Measurements from ENCODE around the gene G0S2.

G0S2 gene

DNA sequence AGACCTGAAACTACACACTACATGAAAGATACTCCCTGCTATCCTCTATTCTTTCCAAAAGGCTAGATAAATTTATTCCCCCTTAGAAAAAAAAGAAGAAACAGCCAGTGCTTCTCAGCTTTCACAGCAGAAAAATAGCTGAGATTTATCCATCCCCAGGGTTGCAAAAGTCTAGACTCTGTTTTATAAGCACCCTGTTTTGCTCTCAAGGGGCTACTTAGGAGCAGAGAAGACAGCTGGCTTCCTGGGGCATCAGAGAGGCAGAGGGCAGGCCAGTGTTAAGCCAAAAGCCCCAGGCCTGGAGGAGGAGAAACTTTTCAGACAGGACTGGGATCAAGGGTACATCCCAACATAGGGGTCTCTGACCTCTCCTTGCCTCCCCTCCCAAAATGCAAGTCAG, 26.9 kb upstream of the G0S2 start:
- DNase-seq (ENCODE audit: low read depth in 2 of 2, low spot score in 1 of 2), result no peak

GRCh38 chr1:209648931-209649776, 26.1 kb upstream of the G0S2 start:
- DNase-seq (ENCODE audit: low read depth in 2 of 2, low spot score in 1 of 2), result no peak

GRCh38 chr1:209650454-209650853, 24.8 kb upstream of the G0S2 start:
- DNase-seq (ENCODE audit: low read depth in 2 of 2, low spot score in 1 of 2), result no peak

GRCh38 chr1:209651138-209651587, 24.0 kb upstream of the G0S2 start:
- peak; percentile 9 to 12 for DNase-seq (ENCODE audit: low read depth in 2 of 2, low spot score in 1 of 2)

GRCh38 chr1:209652121-209652735, 23.0 kb upstream of the G0S2 start, which contains the start of gene LAMB3:
Gene LAMB3 (minus strand): TSS chr1:209652425. CDS start chr1:209650944, 1,481 bp downstream.
- DNase-seq (ENCODE audit: low read depth in 2 of 2, low spot score in 1 of 2), result no peak

DNA sequence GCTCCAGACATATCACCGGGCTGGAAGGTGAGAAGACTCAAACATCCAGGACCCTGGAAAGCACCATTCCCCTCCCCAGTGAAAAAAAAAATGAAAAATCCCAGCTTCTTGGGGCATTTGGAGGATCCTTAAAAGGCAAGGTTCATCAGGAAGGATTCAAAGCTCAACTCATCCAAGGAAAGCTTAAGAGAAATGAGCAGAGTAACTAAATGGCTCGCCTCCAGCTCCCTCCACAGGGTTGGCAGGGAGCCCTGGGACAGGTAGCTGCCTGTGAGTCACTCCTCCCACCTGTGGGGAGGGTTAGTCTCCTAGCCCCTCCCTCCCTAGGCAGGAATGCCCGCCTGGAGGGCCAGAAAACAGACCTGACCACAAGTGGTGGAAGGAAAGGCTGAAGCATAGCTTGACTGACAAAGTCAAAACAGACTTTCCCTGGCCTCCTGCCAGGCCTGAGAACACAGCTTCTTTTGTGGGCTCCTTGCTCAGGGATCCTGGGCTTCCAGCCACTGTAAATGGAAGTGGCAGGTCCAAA, 22.3 kb upstream of the G0S2 start:
- no peak for DNase-seq (ENCODE audit: low read depth in 2 of 2, low spot score in 1 of 2)

DNA sequence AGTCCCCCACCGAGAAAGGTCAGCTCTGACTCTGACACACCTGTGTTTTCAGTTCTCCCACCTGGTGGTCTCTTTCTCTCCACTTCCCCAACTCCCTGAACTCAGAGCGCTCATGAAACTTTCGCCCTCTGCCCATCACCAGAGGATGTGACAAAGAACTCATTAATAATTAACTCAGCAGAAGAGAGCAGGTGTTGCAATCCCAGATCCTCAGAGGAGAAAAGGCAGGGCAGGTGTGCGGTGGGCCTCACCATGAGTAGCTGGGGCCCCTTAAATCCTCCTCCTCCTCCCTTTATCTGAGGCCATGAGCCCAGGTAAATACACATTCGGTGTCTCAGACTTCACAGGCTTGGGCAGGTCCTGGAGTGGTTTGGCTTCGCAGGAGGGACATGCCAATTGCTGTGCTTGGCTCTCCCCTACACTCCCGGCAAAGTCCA, 21.3 kb upstream of the G0S2 start:
- DNase-seq (ENCODE audit: low read depth in 2 of 2, low spot score in 1 of 2), result no peak

DNA sequence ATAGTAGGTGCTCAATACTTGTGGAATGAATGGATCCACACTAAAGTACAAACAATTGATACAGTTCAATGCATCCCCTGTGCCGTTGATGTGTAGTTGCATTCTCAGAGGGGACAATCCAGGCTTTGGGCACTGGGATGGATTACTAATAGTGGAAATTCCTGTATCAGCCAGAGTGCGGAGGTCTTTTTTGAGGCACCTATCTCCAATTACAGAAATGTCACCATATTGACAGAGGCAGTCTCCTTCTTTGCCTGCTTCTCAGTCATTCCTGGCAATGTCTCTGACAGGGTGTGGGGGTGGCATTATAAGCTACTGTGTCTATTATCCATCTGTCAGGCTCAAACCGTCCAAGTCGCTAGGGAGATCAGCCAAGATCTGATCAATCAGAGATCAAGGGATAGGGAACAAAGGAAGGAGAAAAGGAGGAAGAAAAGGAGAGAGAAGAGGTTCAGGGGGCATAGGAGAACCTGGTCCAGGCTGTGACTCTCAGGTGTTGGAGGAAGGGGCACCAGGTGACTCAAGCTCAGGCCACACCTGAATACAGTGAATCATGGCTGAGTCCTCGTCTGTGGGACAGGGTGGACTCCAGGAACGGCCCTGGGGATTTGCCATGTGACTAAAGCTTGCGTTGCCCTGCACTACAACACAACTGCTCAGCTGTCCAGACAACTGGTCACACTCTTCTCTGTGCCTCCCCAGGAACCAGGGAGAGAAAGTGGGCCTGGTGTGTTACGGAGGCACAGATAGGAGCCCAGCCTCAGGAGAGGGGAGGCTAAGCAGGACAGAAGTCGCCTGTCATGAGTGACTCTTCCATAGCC, 19.6 kb upstream of the G0S2 start:
- no peak for DNase-seq (ENCODE audit: low read depth in 2 of 2, low spot score in 1 of 2)

- DNase-seq (ENCODE audit: low read depth in 2 of 2, low spot score in 1 of 2), result no peak
These were observed 17.9 kb upstream of the G0S2 start for GRCh38 chr1:209657140-209657879.

DNA sequence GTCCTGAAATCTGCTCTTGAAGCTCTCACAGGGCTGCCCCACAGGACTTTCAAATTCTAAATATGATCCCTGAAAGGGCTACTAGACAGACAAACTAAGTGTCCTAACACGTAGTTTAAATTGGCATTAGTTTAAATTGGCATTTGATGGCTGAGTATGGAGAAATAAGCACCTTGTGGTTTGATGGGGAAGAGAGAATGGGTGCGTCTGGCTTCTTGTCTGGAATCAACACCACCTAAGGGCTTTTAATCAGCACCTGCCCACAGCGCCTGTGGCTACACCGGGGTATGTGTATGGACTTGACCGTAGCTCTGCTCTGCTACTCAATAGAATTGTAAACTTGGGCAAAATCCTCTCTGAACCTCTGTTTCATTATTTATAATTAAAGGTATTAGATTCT, 17.3 kb upstream of the G0S2 start:
- DNase-seq (ENCODE audit: low read depth in 2 of 2, low spot score in 1 of 2), result no peak

DNA sequence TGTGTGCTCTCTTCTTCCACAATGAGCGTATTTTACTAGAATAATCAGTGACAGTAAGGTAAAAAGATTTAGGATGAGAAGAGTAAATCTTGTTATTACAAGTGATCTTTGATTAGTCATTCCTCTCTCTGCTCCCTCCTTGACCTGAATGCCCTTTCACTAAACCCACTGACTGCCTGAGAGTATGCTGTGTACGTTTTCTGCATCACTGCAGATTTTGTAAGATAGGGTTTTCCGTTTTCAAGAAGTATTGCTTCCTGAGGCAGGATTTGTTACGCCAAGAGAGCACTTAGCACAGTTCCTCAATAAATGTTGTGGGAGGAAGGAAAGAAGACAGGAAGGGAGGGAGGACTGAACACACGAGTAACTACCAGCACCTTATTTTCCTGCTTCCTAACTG, 15.3 kb upstream of the G0S2 start:
- no peak for DNase-seq (ENCODE audit: low read depth in 2 of 2, low spot score in 1 of 2)

DNA sequence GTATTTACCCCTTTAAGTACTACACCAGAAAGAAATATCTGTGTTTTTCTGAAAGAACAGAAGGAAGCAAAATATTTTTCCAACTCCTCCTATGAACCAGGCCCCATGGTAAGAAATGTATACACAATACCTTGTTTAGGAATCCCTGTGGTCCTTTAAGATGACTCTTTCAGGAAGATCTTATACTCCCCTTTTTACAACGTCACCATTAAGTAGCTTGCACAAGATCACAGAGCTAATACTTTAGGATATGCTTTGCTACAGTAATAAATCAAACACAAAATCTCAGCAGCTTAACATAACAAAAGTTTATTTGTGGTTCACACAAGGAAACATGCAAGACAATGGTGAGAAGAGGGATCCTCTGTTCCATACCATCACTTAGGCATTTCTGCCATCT, 14.1 kb upstream of the G0S2 start:
- DNase-seq (ENCODE audit: low read depth in 2 of 2, low spot score in 1 of 2), result no peak

GRCh38 chr1:209662879-209663327, 12.3 kb upstream of the G0S2 start:
- DNase-seq (ENCODE audit: low read depth in 2 of 2, low spot score in 1 of 2), result no peak

DNA sequence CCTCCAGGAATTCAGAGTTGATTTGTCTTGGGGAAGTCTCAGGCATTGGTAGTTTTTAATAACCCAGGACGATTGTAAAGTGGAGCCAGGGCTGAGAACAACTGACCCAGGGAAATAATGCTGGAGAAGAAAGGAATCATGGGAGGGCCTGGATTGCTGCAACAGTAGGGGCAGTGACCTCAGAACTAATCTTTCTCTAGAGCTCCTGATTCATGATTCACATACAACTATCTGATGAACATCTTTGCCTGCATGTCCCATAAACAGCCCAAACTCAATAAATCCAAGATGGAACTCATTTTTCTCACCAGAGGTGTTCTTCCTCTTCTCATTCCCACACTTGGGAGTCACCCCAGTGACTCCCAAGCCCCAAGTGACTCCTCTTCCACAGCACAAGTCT, 8.1 kb upstream of the G0S2 start:
- DNase-seq (ENCODE audit: low read depth in 2 of 2, low spot score in 1 of 2), result no peak

DNA sequence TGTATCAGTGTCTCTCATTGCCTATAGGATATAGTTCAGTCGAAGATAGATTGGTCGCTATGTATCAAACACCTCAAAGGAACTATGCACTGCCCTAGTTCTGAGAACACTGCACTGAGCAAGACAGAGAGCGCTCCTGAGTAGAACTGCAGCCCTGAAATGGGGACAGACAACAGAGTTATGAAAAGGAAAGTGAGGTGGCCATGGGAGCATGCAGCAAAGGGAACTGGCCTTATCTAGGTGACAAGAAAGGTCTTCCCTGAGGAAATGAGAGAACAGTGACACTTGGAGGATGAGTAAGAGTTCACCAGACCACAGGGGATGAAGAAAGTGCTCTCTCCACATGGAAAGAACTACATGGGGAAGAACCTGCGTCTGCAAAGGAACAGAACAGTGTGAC, 7.5 kb upstream of the G0S2 start:
- DNase-seq (ENCODE audit: low read depth in 2 of 2, low spot score in 1 of 2), result no peak

GRCh38 chr1:209670441-209671082, 4.7 kb upstream of the G0S2 start:
- DNase-seq (ENCODE audit: low read depth in 2 of 2, low spot score in 1 of 2), result no peak

GRCh38 chr1:209672705-209673630, 2.2 kb upstream of the G0S2 start:
- no peak for DNase-seq (ENCODE audit: low read depth in 2 of 2, low spot score in 1 of 2)

- DNase-seq (ENCODE audit: low read depth in 2 of 2, low spot score in 1 of 2), result no peak
These were observed 1.4 kb upstream of the G0S2 start for GRCh38 chr1:209673631-209674417.

Measured in stimulated activated CD8-positive, alpha-beta memory T cell treated with anti-CD3 and anti-CD28 coated beads, Interleukin-4, amount 100 ng/mL, for 1 hour (primary cell).